CD4-positive, alpha-beta T cell (primary cell): ENCODE data around the gene DUSP19. TPM values are rescaled to one million over a fixed set of nuclear protein-coding genes. Genes with fewer than 3 reads are reported as not detected.

Experiments
- ATAC-seq: fragments of 200-7000 bp; cut with Tn5 transposase; one replicate; pipeline ENCODE4 v1.10.0; 2022; ENCODE audit warnings: mild to moderate bottlenecking; ENCODE audit not compliant: poor library complexity
- CTCF ChIA-PET: fragments of 350-600 bp; sonication (Branson Sonifier 250); formaldehyde crosslinking; loops from one replicate; lab custom pipeline; 2021; ENCODE audit warnings: antibody characterized with exemption, inconsistent platforms; lab: Charles Lee
- POLR2A ChIA-PET: fragments of 350-600 bp; sonication (Branson Sonifier 250); formaldehyde crosslinking; loops from one replicate; lab custom pipeline; 2021; ENCODE audit warnings: antibody characterized with exemption, inconsistent platforms; lab: Charles Lee
- DNase-seq, 14 experiments: peaks; one replicate each; pipeline ENCODE4 v3.0.0-alpha.2; 2013 to 2020; ENCODE audit warnings: mixed read lengths in 2 of 14
- H3K27ac ChIP-seq, 2 donors: one replicate each; pipeline versions ENCODE4 v1.5.1 to v1.7.0; 2013; ENCODE audit warnings: low read length in 2 of 2, low read depth in 1 of 2, mild to moderate bottlenecking in 1 of 2
- H3K27me3 ChIP-seq, 2 experiments: 1 replicate in 1 of 2; 2 replicates in 1 of 2; pipeline versions ENCODE4 v1.6.1 to v1.7.0; 2013; ENCODE audit warnings: low read length in 2 of 2, control low read depth in 1 of 2, mild to moderate bottlenecking in 1 of 2, moderate library complexity in 1 of 2; ENCODE audit not compliant: insufficient read depth in 2 of 2, control insufficient read depth in 1 of 2
- H3K36me3 ChIP-seq: one replicate; pipeline ENCODE4 v1.6.1; 2013; ENCODE audit warnings: low read length, control low read depth; ENCODE audit not compliant: insufficient read depth
- H3K4me1 ChIP-seq: one replicate; pipeline ENCODE4 v1.6.1; 2013; ENCODE audit warnings: low read length, control low read depth; ENCODE audit not compliant: insufficient read depth
- H3K4me3 ChIP-seq: one replicate; pipeline ENCODE4 v1.5.1; 2013; ENCODE audit warnings: mild to moderate bottlenecking, low read length, moderate library complexity
- H3K9me3 ChIP-seq, 2 experiments: 1 replicate in 1 of 2; 2 replicates in 1 of 2; pipeline versions ENCODE4 v1.6.1 to v1.7.0; 2013; ENCODE audit warnings: low read length in 2 of 2, mild to moderate bottlenecking in 2 of 2, control low read depth in 1 of 2, moderate library complexity in 1 of 2; ENCODE audit not compliant: control insufficient read depth in 1 of 2, insufficient read depth in 1 of 2
- H3K27ac Mint-ChIP-seq: one replicate; pipeline ENCODE4 v1.8.0; 2020; ENCODE audit warnings: mixed read lengths
- H3K27me3 Mint-ChIP-seq: one replicate; pipeline ENCODE4 v1.8.0; 2021; ENCODE audit warnings: mixed read lengths
- H3K36me3 Mint-ChIP-seq: one replicate; pipeline ENCODE4 v1.8.0; 2021; ENCODE audit warnings: low read depth, mixed read lengths
- H3K4me1 Mint-ChIP-seq: one replicate; pipeline ENCODE4 v1.8.0; 2021; ENCODE audit warnings: low read depth, mixed read lengths
- H3K4me3 Mint-ChIP-seq: one replicate; pipeline ENCODE4 v1.8.0; 2020; ENCODE audit warnings: mild to moderate bottlenecking, mixed read lengths
- H3K9me3 Mint-ChIP-seq: one replicate; pipeline ENCODE4 v1.8.0; 2020; ENCODE audit warnings: mixed read lengths
- CTCF ChIP-seq: fragments of 200-600 bp; IDR thresholded peaks from one replicate; pipeline ENCODE4 v1.8.0; 2022; ENCODE audit warnings: antibody characterized with exemption, mild to moderate bottlenecking
- intact Hi-C, 2 experiments: fragments of 100-400 bp; cut with DNase I in 1 of 2; cut with micrococcal nuclease in 1 of 2; formaldehyde crosslinking; loops; one replicate each; pipeline versions ENCODE4 v1.15.1 to v1.9.0; 2023 to 2025; cut with DNase I, micrococcal nuclease
- total RNA-seq, 174 experiments: library from RNA in 2 of 174; stranded (reverse) in 2 of 174; gene quantifications; one replicate each; pipeline ENCODE4 v1.2.3 and lab custom pipeline; 2021 to 2026

Gene DUSP19
- total RNA-seq, 2 experiments from 2014 or later: 0.14 to 0.50 TPM

GRCh38 chr2:183088061-183088460 lies 9.5 kb downstream of the DUSP19 start:
- H3K4me3 ChIP-seq: no peak overlapping the region
- H3K27ac ChIP-seq: no peak overlapping the region
- H3K36me3 Mint-ChIP-seq: no peaks in the 10 kb centered on the region
- H3K9me3 Mint-ChIP-seq: no peaks in the 10 kb centered on the region
- no peak for TF ChIP-seq CTCF
- H3K27ac Mint-ChIP-seq: no peak overlapping the region
- no peaks in the 10 kb centered on the region for H3K9me3 ChIP-seq
- ATAC-seq: no peak
- ChIA-PET POLR2A (no interaction called here), CTCF (no interaction called here)
- H3K27me3 ChIP-seq: no peaks in the 10 kb centered on the region
- H3K4me1 Mint-ChIP-seq: no peaks in the 10 kb centered on the region
- H3K4me1 ChIP-seq: no peaks in the 10 kb centered on the region
- intact Hi-C loops: no loop called here
- DNase-seq: no peak
- H3K4me3 Mint-ChIP-seq: no peak overlapping the region
- no peaks in the 10 kb centered on the region for H3K27me3 Mint-ChIP-seq
- H3K36me3 ChIP-seq: no peaks in the 10 kb centered on the region

- no peaks in the 10 kb centered on the region for H3K4me1 Mint-ChIP-seq
- H3K4me3 ChIP-seq: no peak overlapping the region
- H3K9me3 Mint-ChIP-seq: no peaks in the 10 kb centered on the region
- intact Hi-C loops: no loop called here
- no peak overlapping the region for H3K4me3 Mint-ChIP-seq
- H3K9me3 ChIP-seq: no peaks in the 10 kb centered on the region
- H3K36me3 ChIP-seq: no peaks in the 10 kb centered on the region
- no peak overlapping the region for H3K27ac Mint-ChIP-seq
- no peak overlapping the region for H3K27ac ChIP-seq
- H3K27me3 Mint-ChIP-seq: no peaks in the 10 kb centered on the region
- no peaks in the 10 kb centered on the region for H3K27me3 ChIP-seq
- TF ChIP-seq CTCF: no peak
- no peak for ATAC-seq
- ChIA-PET CTCF (no interaction called here), POLR2A (interaction anchor here (1.5 kb wide), 1 partner anchor 11 kb away, joined by 5 read pairs; the partner anchor contains the start of gene DUSP19)
- no peak for DNase-seq
- H3K4me1 ChIP-seq: no peaks in the 10 kb centered on the region
- no peaks in the 10 kb centered on the region for H3K36me3 Mint-ChIP-seq
These were observed 10.8 kb downstream of the DUSP19 start for GRCh38 chr2:183089192-183089851.

- ATAC-seq (no peak), DNase-seq (no peak)
- no peak for TF ChIP-seq CTCF
- Histone ChIP-seq H3K27ac (no peak overlapping the region), H3K4me3 (no peak overlapping the region), H3K9me3 (no peaks in the 10 kb centered on the region), H3K36me3 (no peaks in the 10 kb centered on the region), H3K4me1 (no peaks in the 10 kb centered on the region), H3K27me3 (no peaks in the 10 kb centered on the region)
- ChIA-PET POLR2A (no interaction called here), CTCF (no interaction called here)
- Mint-ChIP-seq H3K36me3 (no peaks in the 10 kb centered on the region), H3K27ac (no peak overlapping the region), H3K9me3 (no peaks in the 10 kb centered on the region), H3K4me1 (no peaks in the 10 kb centered on the region), H3K4me3 (no peak overlapping the region), H3K27me3 (no peaks in the 10 kb centered on the region)
- intact Hi-C loops: loop anchor here in 1 of 2 experiments (5.0 kb wide), 1 partner anchor 424 kb away; no protein-coding TSS in a partner anchor
These were observed 12.9 kb downstream of the DUSP19 start for GRCh38 chr2:183091318-183091953.
